Peyer's patch (tissue), 4 donors: ENCODE results near the gene BCL7B. TPM values are rescaled to one million over a fixed set of nuclear protein-coding genes. Genes with fewer than 3 reads are reported as not detected.
"Not testable (repeated sequence)": the region's sequence is repeated elsewhere in the genome, so short reads cannot be mapped to it uniquely, and the experiment has no call there.

Source experiments
- DNase-seq, 3 donors: peaks; one replicate each; pipeline ENCODE4 v3.0.0-alpha.2; 2017 to 2019
- H3K27ac ChIP-seq, 4 donors: fragments of 200-600 bp; sonication (generic); one replicate each; pipeline ENCODE4 v1.5.1; 2016 to 2019
- H3K27me3 ChIP-seq, 2 donors: fragments of 200-600 bp; sonication (generic); one replicate each; pipeline ENCODE4 v1.5.1; 2019
- H3K36me3 ChIP-seq, 3 donors: fragments of 200-600 bp; sonication (generic); one replicate each; pipeline ENCODE4 v1.5.1; 2016 to 2019
- H3K4me1 ChIP-seq, 4 donors: fragments of 200-600 bp; sonication (generic); one replicate each; pipeline ENCODE4 v1.5.1; 2016 to 2019
- H3K4me3 ChIP-seq, 4 donors: fragments of 200-600 bp; sonication (generic); 1 replicate in 3 of 4; 2 replicates in 1 of 4; pipeline ENCODE4 v1.5.1; 2016 to 2019; ENCODE audit warnings: mild to moderate bottlenecking in 1 of 4
- H3K9me3 ChIP-seq, 4 donors: fragments of 200-600 bp; sonication (generic); one replicate each; pipeline ENCODE4 v1.5.1; 2016 to 2019; ENCODE audit warnings: mild to moderate bottlenecking in 1 of 4
- POLR2A ChIP-seq, 2 donors: fragments of 450-650 bp; IDR thresholded peaks; one replicate each; pipeline ENCODE4 v1.5.1; 2017; ENCODE audit warnings: antibody characterized with exemption in 2 of 2, mild to moderate bottlenecking in 2 of 2, moderate library complexity in 2 of 2
- total RNA-seq, 4 donors: library from RNA; depleted of rRNA; stranded (reverse); fragments of >200 nt; gene quantifications; one replicate each; pipeline ENCODE4 v1.1.0, GENCODE V29; 2016
- TF ChIP-seq, protein P1 (sequence below), 6 experiments: fragments of 450-650 bp in 4 of 6; fragments of 200-600 bp in 2 of 6; sonication (generic) in 1 of 6; IDR thresholded peaks; one replicate each; pipeline ENCODE4 v1.5.1; 2017 to 2019; ENCODE audit warnings: antibody characterized with exemption in 6 of 6, mild to moderate bottlenecking in 3 of 6, moderate library complexity in 1 of 6

The BCL7B gene
- total RNA-seq, 4 donors from 2014 or later: 63.5 to 73.4 (median 70.6) TPM

DNA sequence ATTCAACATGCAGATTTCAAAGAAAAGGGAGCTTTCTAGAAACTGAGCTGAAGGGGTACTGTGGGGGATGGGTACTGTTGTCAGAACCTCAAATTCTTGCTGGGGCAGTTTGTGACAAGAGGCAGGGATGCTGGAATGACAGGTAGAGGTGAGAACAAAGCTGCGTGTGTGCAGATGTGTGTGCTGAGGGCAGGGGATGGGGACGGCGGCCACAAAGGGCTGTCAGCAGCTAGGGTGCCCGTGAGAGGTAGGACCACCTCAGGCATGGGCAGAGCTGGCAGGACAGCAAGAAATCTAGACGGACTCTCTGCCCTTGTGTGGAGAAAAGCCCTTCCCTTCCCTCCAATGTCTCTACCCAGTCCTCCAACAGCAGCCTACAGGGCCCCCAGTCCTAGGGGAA is 21.0 kb downstream of the BCL7B start:
- H3K9me3 ChIP-seq: no peaks in the 10 kb centered on the region
- no peak for DNase-seq
- no peak overlapping the region for H3K27ac ChIP-seq
- TF ChIP-seq, protein P1, sequence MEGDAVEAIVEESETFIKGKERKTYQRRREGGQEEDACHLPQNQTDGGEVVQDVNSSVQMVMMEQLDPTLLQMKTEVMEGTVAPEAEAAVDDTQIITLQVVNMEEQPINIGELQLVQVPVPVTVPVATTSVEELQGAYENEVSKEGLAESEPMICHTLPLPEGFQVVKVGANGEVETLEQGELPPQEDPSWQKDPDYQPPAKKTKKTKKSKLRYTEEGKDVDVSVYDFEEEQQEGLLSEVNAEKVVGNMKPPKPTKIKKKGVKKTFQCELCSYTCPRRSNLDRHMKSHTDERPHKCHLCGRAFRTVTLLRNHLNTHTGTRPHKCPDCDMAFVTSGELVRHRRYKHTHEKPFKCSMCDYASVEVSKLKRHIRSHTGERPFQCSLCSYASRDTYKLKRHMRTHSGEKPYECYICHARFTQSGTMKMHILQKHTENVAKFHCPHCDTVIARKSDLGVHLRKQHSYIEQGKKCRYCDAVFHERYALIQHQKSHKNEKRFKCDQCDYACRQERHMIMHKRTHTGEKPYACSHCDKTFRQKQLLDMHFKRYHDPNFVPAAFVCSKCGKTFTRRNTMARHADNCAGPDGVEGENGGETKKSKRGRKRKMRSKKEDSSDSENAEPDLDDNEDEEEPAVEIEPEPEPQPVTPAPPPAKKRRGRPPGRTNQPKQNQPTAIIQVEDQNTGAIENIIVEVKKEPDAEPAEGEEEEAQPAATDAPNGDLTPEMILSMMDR (IDR thresholded peaks at IDR 0.05): no peak
- no peak for TF ChIP-seq POLR2A (IDR thresholded peaks at IDR 0.05)
- no peak overlapping the region for H3K4me3 ChIP-seq
- H3K27me3 ChIP-seq: no peaks in the 10 kb centered on the region
- peaks cover 0 to 71% (median 0%) of the 10 kb centered on the region in 3 donors for H3K36me3 ChIP-seq
- no peaks in the 10 kb centered on the region for H3K4me1 ChIP-seq

DNA sequence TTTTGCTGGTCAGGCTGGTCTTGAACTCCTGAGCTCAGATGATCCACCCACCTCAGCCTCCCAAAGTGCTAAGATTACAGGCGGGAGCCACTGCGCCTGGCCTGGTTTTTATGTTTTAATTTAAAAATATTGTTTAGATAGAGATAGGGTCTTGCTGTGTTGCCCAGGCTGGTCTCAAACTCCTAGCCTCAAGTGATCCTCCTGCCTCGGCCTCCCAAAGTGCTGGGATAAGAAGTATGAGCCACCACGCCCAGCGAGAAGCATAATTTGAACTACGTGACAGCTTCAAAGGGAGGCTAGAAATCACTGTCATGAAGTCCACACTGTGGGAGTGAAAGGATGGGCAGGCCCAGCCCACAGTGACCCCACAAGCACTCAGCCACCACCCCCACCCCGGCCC is 21.6 kb downstream of the BCL7B start:
- peaks cover 0 to 65% (median 0%) of the 10 kb centered on the region in 3 donors for H3K36me3 ChIP-seq
- not testable (repeated sequence) for DNase-seq, H3K4me1 ChIP-seq, H3K27ac ChIP-seq, H3K9me3 ChIP-seq, H3K27me3 ChIP-seq, H3K4me3 ChIP-seq

DNA sequence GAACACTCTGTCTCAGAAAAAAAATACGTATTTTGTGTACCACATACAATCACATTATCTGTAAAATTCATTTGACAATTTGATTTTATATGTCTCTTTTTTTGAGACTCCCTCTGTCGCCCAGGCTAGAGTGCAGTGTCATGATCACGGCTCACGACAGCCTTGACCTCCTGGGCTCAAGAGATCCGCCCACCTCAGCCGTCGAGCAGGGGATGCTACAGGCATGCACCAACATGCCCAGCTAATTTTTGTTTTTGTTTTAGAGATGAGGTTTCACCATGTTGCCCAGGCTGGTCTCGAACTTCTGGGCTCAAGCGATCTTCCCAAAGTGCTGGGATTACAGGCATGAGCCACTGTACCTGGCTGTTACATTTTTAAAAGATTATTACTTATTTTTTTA is 23.7 kb downstream of the BCL7B start:
- Histone ChIP-seq H3K9me3 (no peaks in the 10 kb centered on the region), H3K4me3 (no peak overlapping the region), H3K4me1 (no peaks in the 10 kb centered on the region), H3K36me3 (peaks cover 0 to 45% (median 0%) of the 10 kb centered on the region in 3 donors), H3K27ac (no peak overlapping the region), H3K27me3 (no peaks in the 10 kb centered on the region)
- no peak for TF ChIP-seq POLR2A (IDR thresholded peaks at IDR 0.05)
- TF ChIP-seq, protein P1 (IDR thresholded peaks at IDR 0.05): no peak
- no peak for DNase-seq

DNA sequence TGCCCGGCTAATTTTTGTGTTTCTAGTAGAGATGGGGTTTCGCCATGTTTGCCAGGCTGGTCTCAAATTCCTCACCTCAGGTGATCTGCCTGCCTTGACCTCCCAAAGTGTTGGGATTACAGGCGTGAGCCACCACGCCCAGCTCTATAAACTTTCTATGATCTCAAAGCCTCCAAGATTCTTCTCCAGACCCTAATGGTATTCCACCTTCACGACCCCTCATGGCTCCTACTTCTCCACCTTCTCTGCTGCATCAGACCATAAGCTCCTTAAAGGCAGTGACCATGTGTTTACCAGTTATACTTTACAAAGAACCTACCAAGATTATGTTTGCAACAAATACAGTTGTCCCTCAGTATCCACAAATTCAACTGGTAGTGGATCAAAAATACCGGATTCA is 25.3 kb downstream of the BCL7B start:
- no peak for DNase-seq
- Histone ChIP-seq H3K4me1 (no peaks in the 10 kb centered on the region), H3K27ac (no peak overlapping the region), H3K36me3 (peaks cover 0 to 30% (median 0%) of the 10 kb centered on the region in 3 donors), H3K9me3 (no peaks in the 10 kb centered on the region), H3K4me3 (no peak overlapping the region), H3K27me3 (no peaks in the 10 kb centered on the region)
- TF ChIP-seq, protein P1 (IDR thresholded peaks at IDR 0.05): no peak
- no peak for TF ChIP-seq POLR2A (IDR thresholded peaks at IDR 0.05)

- Histone ChIP-seq H3K9me3 (no peaks in the 10 kb centered on the region), H3K27ac (no peak overlapping the region), H3K36me3 (peaks cover 0 to 16% (median 0%) of the 10 kb centered on the region in 3 donors), H3K4me3 (no peak overlapping the region), H3K27me3 (no peaks in the 10 kb centered on the region), H3K4me1 (peaks cover 0 to 9% (median 0%) of the 10 kb centered on the region in 4 donors)
- no peak for TF ChIP-seq POLR2A (IDR thresholded peaks at IDR 0.05)
- TF ChIP-seq, protein P1 (IDR thresholded peaks at IDR 0.05): no peak
- no peak for DNase-seq
These were observed 26.7 kb downstream of the BCL7B start for GRCh38 chr7:73530800-73531199.

DNA sequence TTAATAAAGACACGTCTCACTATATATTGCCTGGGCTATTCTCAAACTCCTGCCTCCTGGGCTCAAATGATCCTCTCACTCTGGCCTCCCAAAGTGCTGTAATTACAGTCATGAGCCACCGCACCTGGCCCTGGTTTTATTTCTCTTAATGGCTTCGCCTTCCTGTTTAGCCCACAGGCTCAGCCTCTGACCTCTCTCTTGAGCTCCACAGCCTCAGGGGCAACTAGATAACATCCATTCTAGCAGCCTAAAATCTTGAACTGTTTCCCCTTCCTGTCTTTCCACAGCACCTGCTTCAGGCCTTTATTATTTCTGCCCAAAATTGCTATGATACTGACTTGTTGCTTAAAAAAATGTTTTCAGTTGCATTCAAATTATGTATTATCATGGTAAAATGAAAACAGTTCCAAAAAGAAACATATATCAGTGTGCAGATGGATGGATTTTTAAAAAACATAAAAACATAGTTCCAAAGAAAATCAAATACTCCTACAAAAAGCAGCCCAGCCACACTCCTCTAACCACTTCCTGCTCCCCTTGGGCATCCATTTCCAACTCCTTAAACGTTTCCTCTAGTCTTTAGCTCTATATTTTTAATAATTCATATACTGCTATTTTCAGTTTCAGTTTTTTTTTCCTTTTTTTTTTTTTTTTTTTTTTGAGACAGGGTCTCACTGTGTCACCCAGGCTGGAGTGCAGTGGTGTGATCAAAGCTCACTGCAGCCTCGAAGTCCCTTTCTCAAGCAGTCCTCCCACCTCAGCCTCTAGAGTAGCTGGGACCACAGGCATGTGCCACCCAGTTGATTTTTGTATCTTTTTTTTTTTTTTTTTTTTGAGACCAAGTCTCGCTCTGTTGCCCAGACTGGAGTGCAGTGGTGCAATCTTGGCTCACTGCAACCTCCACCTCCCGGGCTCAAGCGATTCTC is 30.3 kb downstream of the BCL7B start:
- Histone ChIP-seq H3K9me3 (no peaks in the 10 kb centered on the region), H3K36me3 (no peaks in the 10 kb centered on the region), H3K4me1 (peaks cover 0 to 11% (median 0%) of the 10 kb centered on the region in 4 donors), H3K27me3 (no peaks in the 10 kb centered on the region), H3K4me3 (no peak overlapping the region), H3K27ac (peak overlapping the region in 1 of 4 donors; percentile 12)
- peak in 1 of 3 donors; percentile 32 for DNase-seq
- no peak for TF ChIP-seq POLR2A (IDR thresholded peaks at IDR 0.05)
- TF ChIP-seq, protein P1 (IDR thresholded peaks at IDR 0.05): no peak

DNA sequence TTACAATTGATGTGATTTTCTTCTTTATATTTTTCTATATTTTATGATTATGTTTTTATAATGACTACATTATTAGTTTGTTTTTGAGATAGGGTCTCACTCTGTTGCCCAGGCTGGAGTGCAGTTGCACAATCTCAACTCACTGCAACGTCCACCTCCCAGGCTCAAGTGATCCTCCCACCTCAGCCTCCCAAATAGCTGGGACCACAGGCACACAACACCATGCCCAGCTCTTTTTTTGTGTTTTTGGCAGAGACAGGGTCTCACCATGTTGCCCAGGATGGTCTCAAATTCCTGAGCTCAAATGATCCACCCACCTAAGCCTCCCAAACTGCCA is 31.4 kb downstream of the BCL7B start:
- H3K27me3 ChIP-seq, H3K9me3 ChIP-seq, DNase-seq, H3K4me3 ChIP-seq, H3K36me3 ChIP-seq: not testable (repeated sequence)
- peak overlapping the region in 1 of 4 donors; percentile 70 for H3K27ac ChIP-seq
- peaks cover 0 to 11% (median under 1%) of the 10 kb centered on the region in 4 donors for H3K4me1 ChIP-seq
